ENCODE measurements around the gene C5AR2. TPM values are rescaled to one million over a fixed set of nuclear protein-coding genes. Genes with fewer than 3 reads are reported as not detected.

C5AR2 gene
- total RNA-seq, 1 experiment from 2014 or later: 2.4 TPM

GRCh38 chr19:47377208-47377701 lies 45.3 kb downstream of the C5AR2 start:
- POLR2A ChIA-PET: interaction anchor here (1.4 kb wide), 1 partner anchor 8 kb away, joined by 5 read pairs; no protein-coding TSS in a partner anchor
- Mint-ChIP-seq H3K4me3 (ENCODE audit: unreplicated experiment) (no peak overlapping the region), H3K36me3 (ENCODE audit: insufficient read depth, unreplicated experiment) (peaks cover 77% of the 10 kb centered on the region), H3K4me1 (ENCODE audit: insufficient read depth, unreplicated experiment) (no peaks in the 10 kb centered on the region), H3K27ac (ENCODE audit: low read depth, unreplicated experiment) (no peak overlapping the region), H3K9me3 (ENCODE audit: unreplicated experiment) (no peaks in the 10 kb centered on the region), H3K27me3 (ENCODE audit: insufficient read depth, unreplicated experiment) (no peaks in the 10 kb centered on the region)
- no TSS peak for BruUV-seq (replicated peaks)
- TF ChIP-seq, protein P1, sequence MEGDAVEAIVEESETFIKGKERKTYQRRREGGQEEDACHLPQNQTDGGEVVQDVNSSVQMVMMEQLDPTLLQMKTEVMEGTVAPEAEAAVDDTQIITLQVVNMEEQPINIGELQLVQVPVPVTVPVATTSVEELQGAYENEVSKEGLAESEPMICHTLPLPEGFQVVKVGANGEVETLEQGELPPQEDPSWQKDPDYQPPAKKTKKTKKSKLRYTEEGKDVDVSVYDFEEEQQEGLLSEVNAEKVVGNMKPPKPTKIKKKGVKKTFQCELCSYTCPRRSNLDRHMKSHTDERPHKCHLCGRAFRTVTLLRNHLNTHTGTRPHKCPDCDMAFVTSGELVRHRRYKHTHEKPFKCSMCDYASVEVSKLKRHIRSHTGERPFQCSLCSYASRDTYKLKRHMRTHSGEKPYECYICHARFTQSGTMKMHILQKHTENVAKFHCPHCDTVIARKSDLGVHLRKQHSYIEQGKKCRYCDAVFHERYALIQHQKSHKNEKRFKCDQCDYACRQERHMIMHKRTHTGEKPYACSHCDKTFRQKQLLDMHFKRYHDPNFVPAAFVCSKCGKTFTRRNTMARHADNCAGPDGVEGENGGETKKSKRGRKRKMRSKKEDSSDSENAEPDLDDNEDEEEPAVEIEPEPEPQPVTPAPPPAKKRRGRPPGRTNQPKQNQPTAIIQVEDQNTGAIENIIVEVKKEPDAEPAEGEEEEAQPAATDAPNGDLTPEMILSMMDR (IDR thresholded peaks at IDR 0.05; ENCODE audit: unreplicated experiment): no peak
- DNase-seq (ENCODE audit: unreplicated experiment): no peak
- intact Hi-C loops (cut with micrococcal nuclease): no loop called here
- CTCF ChIA-PET: interaction anchor here (0.6 kb wide), 1 partner anchor 8 kb away, joined by 4 read pairs; no protein-coding TSS in a partner anchor

- Mint-ChIP-seq H3K27ac (ENCODE audit: low read depth, unreplicated experiment) (no peak overlapping the region), H3K4me3 (ENCODE audit: unreplicated experiment) (no peak overlapping the region), H3K4me1 (ENCODE audit: insufficient read depth, unreplicated experiment) (no peaks in the 10 kb centered on the region), H3K36me3 (ENCODE audit: insufficient read depth, unreplicated experiment) (peaks cover 79% of the 10 kb centered on the region), H3K9me3 (ENCODE audit: unreplicated experiment) (no peaks in the 10 kb centered on the region), H3K27me3 (ENCODE audit: insufficient read depth, unreplicated experiment) (no peaks in the 10 kb centered on the region)
- TF ChIP-seq, protein P1 (IDR thresholded peaks at IDR 0.05; ENCODE audit: unreplicated experiment): no peak
- intact Hi-C loops (cut with micrococcal nuclease): no loop called here
- no TSS peak for BruUV-seq (replicated peaks)
- CTCF ChIA-PET: interaction anchor here (2.2 kb wide), 1 partner anchor 14 kb away, joined by 9 read pairs; no protein-coding TSS in a partner anchor
- no peak for DNase-seq (ENCODE audit: unreplicated experiment)
- POLR2A ChIA-PET: interaction anchor here (0.6 kb wide), 1 partner anchor 22 kb away, joined by 7 read pairs; no protein-coding TSS in a partner anchor
Observed at GRCh38 chr19:47377801-47378200, 45.8 kb downstream of the C5AR2 start.

- no TSS peak for BruUV-seq (replicated peaks)
- ChIA-PET CTCF (interaction anchor here (0.7 to 2.2 kb wide), 2 partner anchors 14 to 94 kb away, joined by 3 to 9 read pairs; no protein-coding TSS in a partner anchor), POLR2A (interaction anchor here (0.6 kb wide), 1 partner anchor 23 kb away, joined by 7 read pairs; no protein-coding TSS in a partner anchor)
- no peak for DNase-seq (ENCODE audit: unreplicated experiment)
- Mint-ChIP-seq H3K4me3 (ENCODE audit: unreplicated experiment) (no peak overlapping the region), H3K4me1 (ENCODE audit: insufficient read depth, unreplicated experiment) (no peaks in the 10 kb centered on the region), H3K36me3 (ENCODE audit: insufficient read depth, unreplicated experiment) (peaks cover 78% of the 10 kb centered on the region), H3K27me3 (ENCODE audit: insufficient read depth, unreplicated experiment) (no peaks in the 10 kb centered on the region), H3K9me3 (ENCODE audit: unreplicated experiment) (no peaks in the 10 kb centered on the region), H3K27ac (ENCODE audit: low read depth, unreplicated experiment) (no peak overlapping the region)
- intact Hi-C loops (cut with micrococcal nuclease): no loop called here
- TF ChIP-seq, protein P1 (IDR thresholded peaks at IDR 0.05; ENCODE audit: unreplicated experiment): no peak
Observed at GRCh38 chr19:47378246-47378645, 46.3 kb downstream of the C5AR2 start.

DNA sequence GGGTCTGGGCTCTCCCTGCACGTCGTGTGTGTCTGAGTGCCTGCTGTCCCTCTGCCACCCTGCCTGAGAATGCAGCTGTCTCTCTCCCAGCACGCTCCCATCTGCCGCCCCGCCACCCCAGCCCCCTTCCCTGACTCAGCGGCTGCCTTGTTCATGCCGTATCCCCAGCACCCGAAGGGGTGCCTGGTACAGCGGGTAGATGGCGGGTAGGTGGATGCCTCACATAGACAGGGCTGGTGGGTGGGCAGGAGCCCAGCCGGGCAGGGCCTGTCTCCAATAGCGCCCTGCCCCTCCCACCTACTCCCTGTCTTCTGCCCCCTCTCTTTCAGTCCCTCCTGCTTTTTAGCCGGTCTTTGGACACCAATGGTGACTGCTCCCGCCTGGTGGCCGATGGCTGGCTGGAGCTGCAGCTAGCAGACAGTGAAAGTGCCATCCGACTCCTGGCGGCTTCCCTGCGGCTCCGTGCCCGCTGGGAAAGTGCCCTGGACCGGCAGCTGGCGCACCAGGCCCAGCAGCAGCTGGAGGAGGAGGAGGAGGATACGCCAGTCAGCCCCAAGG lies 47.5 kb downstream of the C5AR2 start:
- H3K4me3 Mint-ChIP-seq (ENCODE audit: unreplicated experiment): no peak overlapping the region
- no peak for DNase-seq (ENCODE audit: unreplicated experiment)
- POLR2A ChIA-PET: no interaction called here
- BruUV-seq (replicated peaks): no TSS peak
- H3K27me3 Mint-ChIP-seq (ENCODE audit: insufficient read depth, unreplicated experiment): no peaks in the 10 kb centered on the region
- CTCF ChIA-PET: interaction anchor here (0.6 to 2.2 kb wide), 5 partner anchors 12 to 333 kb away, joined by 3 to 9 read pairs (median 3); no protein-coding TSS in a partner anchor
- H3K9me3 Mint-ChIP-seq (ENCODE audit: unreplicated experiment): no peaks in the 10 kb centered on the region
- TF ChIP-seq, protein P1 (IDR thresholded peaks at IDR 0.05; ENCODE audit: unreplicated experiment): no peak
- H3K27ac Mint-ChIP-seq (ENCODE audit: low read depth, unreplicated experiment): no peak overlapping the region
- H3K4me1 Mint-ChIP-seq (ENCODE audit: insufficient read depth, unreplicated experiment): no peaks in the 10 kb centered on the region
- intact Hi-C loops (cut with micrococcal nuclease): no loop called here
- H3K36me3 Mint-ChIP-seq (ENCODE audit: insufficient read depth, unreplicated experiment): peaks cover 66% of the 10 kb centered on the region

All from MCF 10A (cell line).